ENCODE measurements around the gene CFAP46. TPM values are rescaled to one million over a fixed set of nuclear protein-coding genes. Genes with fewer than 3 reads are reported as not detected.
"Not testable (repeated sequence)": the region's sequence is repeated elsewhere in the genome, so short reads cannot be mapped to it uniquely, and the experiment has no call there.

The CFAP46 gene
- total and polyA plus RNA-seq, 4 donors, result 0.33 to 0.59 (median 0.42) TPM

- H3K9me3 ChIP-seq (ENCODE audit: control insufficient read depth in 4 of 4, low read length in 3 of 4), result no peaks in the 10 kb centered on the region
- TF ChIP-seq TAF1 (conservative IDR thresholded peaks at IDR 0.05) (no peak), NR2F2 (IDR thresholded peaks at IDR 0.05) (no peak), RAD21 (IDR thresholded peaks at IDR 0.05) (no peak)
- H3K27ac ChIP-seq (ENCODE audit: low read depth in 1 of 2, low read length in 2 of 2), result no peak overlapping the region
- H3K4me1 ChIP-seq (ENCODE audit: control insufficient read depth in 4 of 4, insufficient read depth in 4 of 4, low read length in 3 of 4), result no peaks in the 10 kb centered on the region
- no peak overlapping the region for H3K9ac ChIP-seq (ENCODE audit: low read depth in 1 of 2, low read length in 2 of 2)
- no peaks in the 10 kb centered on the region for H3K36me3 ChIP-seq (ENCODE audit: control insufficient read depth in 4 of 4, insufficient read depth in 3 of 4, low read depth in 1 of 4, low read length in 3 of 4)
- no peak overlapping the region for H3K4me3 ChIP-seq (ENCODE audit: low read depth in 1 of 3, low read length in 3 of 3)
- H3K27me3 ChIP-seq (ENCODE audit: control insufficient read depth in 4 of 4, insufficient read depth in 4 of 4, low read length in 3 of 4), result peaks cover 0 to 2% (median 0%) of the 10 kb centered on the region in 4 donors
- no peak for DNase-seq (ENCODE audit: low spot score)
- WGBS, result 75% methylated on average over 16 of the region's 16 CpGs
Measured at GRCh38 chr10:132888898-132889490, 53.4 kb downstream of the CFAP46 start.

- H3K27ac ChIP-seq (ENCODE audit: low read depth in 1 of 2, low read length in 2 of 2); DNase-seq (ENCODE audit: low spot score); H3K9ac ChIP-seq (ENCODE audit: low read depth in 1 of 2, low read length in 2 of 2); H3K36me3 ChIP-seq (ENCODE audit: control insufficient read depth in 4 of 4, insufficient read depth in 3 of 4, low read depth in 1 of 4, low read length in 3 of 4); H3K9me3 ChIP-seq (ENCODE audit: control insufficient read depth in 4 of 4, low read length in 3 of 4); H3K27me3 ChIP-seq (ENCODE audit: control insufficient read depth in 4 of 4, insufficient read depth in 4 of 4, low read length in 3 of 4); H3K4me3 ChIP-seq (ENCODE audit: low read depth in 1 of 3, low read length in 3 of 3); H3K4me1 ChIP-seq (ENCODE audit: control insufficient read depth in 4 of 4, insufficient read depth in 4 of 4, low read length in 3 of 4): not testable (repeated sequence)
- 78% methylated on average over 16 of the region's 16 CpGs for WGBS
Measured at GRCh38 chr10:132888446-132888845, 53.9 kb downstream of the CFAP46 start.

DNA sequence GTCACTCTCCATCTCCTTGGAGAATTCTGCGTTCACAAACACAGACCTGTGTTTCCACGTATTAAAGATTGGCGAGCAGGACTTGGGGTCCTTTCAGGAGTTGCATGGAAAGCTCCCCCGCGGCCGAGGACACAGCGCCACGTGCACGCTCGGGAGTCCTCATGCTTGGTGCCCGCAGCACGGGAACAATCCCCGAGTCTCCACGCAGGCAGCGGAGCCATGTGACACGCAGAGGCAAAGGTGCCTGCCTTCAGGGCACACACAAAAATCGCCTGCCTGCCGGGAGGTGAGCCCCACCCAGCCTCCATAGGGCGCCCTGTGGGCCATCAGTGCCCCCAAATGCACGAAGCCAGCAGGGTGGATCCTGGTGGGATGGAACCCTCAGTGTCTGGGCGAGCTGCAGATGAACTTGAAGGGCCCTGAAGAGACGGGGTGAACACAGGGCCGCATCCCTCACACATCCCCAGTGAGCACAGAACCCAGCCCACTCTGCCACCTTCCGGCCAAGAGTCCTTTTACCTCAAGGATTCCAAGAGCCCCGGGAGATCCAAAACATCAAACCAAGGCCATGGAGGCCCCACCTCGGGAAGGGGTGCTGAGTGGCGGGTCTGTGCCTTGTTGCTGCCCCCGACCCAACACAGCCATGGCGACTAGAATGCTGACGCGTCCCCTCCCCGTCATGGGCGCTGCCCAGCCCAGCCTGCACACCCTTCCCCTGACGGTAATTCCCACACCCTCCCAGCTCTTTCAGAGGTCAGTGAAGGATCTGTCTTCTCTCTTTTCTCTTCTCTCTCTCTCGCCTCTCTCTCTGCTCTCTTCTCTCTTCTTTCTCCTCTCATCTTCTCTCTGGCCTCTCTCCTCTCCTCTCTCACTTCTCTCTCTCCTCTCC, 55.9 kb downstream of the CFAP46 start:
- DNase-seq (ENCODE audit: low spot score), result no peak
- Histone ChIP-seq H3K36me3 (ENCODE audit: control insufficient read depth in 4 of 4, insufficient read depth in 3 of 4, low read depth in 1 of 4, low read length in 3 of 4) (no peaks in the 10 kb centered on the region), H3K27me3 (ENCODE audit: control insufficient read depth in 4 of 4, insufficient read depth in 4 of 4, low read length in 3 of 4) (peaks cover 0 to 2% (median 0%) of the 10 kb centered on the region in 4 donors), H3K9ac (ENCODE audit: low read depth in 1 of 2, low read length in 2 of 2) (no peak overlapping the region), H3K4me3 (ENCODE audit: low read depth in 1 of 3, low read length in 3 of 3) (no peak overlapping the region), H3K4me1 (ENCODE audit: control insufficient read depth in 4 of 4, insufficient read depth in 4 of 4, low read length in 3 of 4) (no peaks in the 10 kb centered on the region), H3K27ac (ENCODE audit: low read depth in 1 of 2, low read length in 2 of 2) (no peak overlapping the region), H3K9me3 (ENCODE audit: control insufficient read depth in 4 of 4, low read length in 3 of 4) (no peaks in the 10 kb centered on the region)
- 74% methylated on average over 35 of the region's 35 CpGs for WGBS
- TF ChIP-seq RXRA (IDR thresholded peaks at IDR 0.05) (no peak), CTCF (IDR thresholded peaks at IDR 0.05; ENCODE audit: low read depth, low read length, missing input control) (no peak), FOXA1 (IDR thresholded peaks at IDR 0.05) (no peak), GABPA (IDR thresholded peaks at IDR 0.05 in 1 of 2, conservative IDR thresholded peaks at IDR 0.05 in 1 of 2) (no peak), FOXA2 (IDR thresholded peaks at IDR 0.05) (no peak), SP1 (IDR thresholded peaks at IDR 0.05) (no peak), JUND (IDR thresholded peaks at IDR 0.05) (no peak)
- TF ChIP-seq, protein P1, sequence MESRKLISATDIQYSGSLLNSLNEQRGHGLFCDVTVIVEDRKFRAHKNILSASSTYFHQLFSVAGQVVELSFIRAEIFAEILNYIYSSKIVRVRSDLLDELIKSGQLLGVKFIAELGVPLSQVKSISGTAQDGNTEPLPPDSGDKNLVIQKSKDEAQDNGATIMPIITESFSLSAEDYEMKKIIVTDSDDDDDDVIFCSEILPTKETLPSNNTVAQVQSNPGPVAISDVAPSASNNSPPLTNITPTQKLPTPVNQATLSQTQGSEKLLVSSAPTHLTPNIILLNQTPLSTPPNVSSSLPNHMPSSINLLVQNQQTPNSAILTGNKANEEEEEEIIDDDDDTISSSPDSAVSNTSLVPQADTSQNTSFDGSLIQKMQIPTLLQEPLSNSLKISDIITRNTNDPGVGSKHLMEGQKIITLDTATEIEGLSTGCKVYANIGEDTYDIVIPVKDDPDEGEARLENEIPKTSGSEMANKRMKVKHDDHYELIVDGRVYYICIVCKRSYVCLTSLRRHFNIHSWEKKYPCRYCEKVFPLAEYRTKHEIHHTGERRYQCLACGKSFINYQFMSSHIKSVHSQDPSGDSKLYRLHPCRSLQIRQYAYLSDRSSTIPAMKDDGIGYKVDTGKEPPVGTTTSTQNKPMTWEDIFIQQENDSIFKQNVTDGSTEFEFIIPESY (IDR thresholded peaks at IDR 0.05), result no peak

All from liver (tissue), 9 donors.